SK-N-MC (cell line): ENCODE data around the gene CLCN7.
A peak's percentile ranks its signal among the peaks of the same experiment; 100 is the strongest.
"Not testable (repeated sequence)": the region's sequence is repeated elsewhere in the genome, so short reads cannot be mapped to it uniquely, and the experiment has no call there.

Experiments used
- DNase-seq: peaks from one replicate; pipeline ENCODE4 v3.0.0-alpha.2; 2011; ENCODE audit warnings: low read depth, low spot score
- H3K27ac ChIP-seq: fragments of 200-600 bp; sonication (generic); 2 replicates; pipeline ENCODE4 v1.5.1; 2016; ENCODE audit warnings: mixed run types
- H3K36me3 ChIP-seq: fragments of 200-600 bp; sonication (generic); 2 replicates; pipeline ENCODE4 v1.6.1; 2017; ENCODE audit warnings: antibody characterized with exemption, low read length, mixed read lengths; ENCODE audit not compliant: insufficient read depth
- H3K4me3 ChIP-seq: fragments of 200-600 bp; sonication (generic); 2 replicates; pipeline ENCODE4 v1.5.1; 2016
- H3K9ac ChIP-seq: fragments of 200-600 bp; sonication (generic); 2 replicates; pipeline ENCODE4 v1.8.0; 2017; ENCODE audit warnings: mixed run types, mixed read lengths; ENCODE audit not compliant: insufficient read length
- H3K9me3 ChIP-seq: fragments of 200-600 bp; sonication (generic); 2 replicates; pipeline ENCODE4 v1.6.1; 2017; ENCODE audit warnings: low read depth, mild to moderate bottlenecking, antibody characterized with exemption, low read length, moderate library complexity, mixed read lengths
- EZH2 ChIP-seq: fragments of 200-600 bp; sonication (generic); IDR thresholded peaks from one replicate; pipeline ENCODE4 v1.6.1; 2017; ENCODE audit warnings: antibody characterized with exemption
- FOXP2 ChIP-seq: optimal IDR thresholded peaks from 2 replicates; pipeline ENCODE3; 2011; ENCODE audit warnings: mild to moderate bottlenecking, moderate library complexity; ENCODE audit not compliant: insufficient read depth; ENCODE audit errors: extremely low read length, control extremely low read depth
- POLR2AphosphoS5 ChIP-seq: IDR thresholded peaks from 2 replicates; pipeline ENCODE4 v1.6.1; 2012; ENCODE audit warnings: mild to moderate bottlenecking, low read depth, low read length, borderline replicate concordance

The CLCN7 gene

DNA sequence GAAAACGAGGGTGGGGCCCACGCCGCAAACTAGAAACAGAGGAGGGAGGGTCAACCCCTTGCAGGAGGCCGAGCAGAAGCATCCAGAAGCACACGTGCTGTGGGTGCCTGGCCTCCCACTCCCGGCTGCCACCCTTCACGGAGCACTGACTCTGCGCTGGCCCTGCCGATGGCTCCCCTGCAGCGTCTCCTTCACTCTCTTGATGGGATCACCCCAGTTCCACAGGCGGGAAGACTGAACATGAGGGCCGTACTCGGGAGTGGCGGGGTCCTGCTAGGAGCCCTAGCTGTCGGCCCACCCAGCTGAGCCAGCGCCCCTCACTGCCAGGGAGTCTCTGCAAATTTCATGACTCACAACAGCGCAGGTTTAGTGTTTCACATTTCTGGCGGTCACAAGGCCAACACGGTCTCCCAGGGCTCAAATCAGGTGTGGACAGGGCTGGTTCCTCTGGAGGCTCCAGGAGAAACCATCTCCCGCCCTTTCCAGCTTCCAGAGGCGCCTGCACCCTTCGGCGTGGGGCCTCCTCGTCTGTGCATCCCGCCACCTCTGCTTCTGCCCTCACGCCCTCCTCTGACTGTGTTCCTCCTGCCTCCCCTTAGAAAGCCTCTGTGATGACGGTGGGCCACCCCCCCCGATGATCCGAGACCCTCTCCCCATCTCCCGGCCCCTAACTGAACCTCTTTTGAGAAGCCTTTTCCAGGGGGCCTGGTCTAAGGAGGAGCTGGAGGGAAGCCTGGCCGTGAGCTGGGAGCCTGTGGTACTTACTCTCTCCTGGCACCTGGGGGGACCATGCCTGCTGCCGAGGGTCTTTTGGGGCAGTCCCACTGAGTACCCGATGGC is 11.9 kb upstream of the CLCN7 start:
- H3K4me3 ChIP-seq, result no peak overlapping the region
- no peaks in the 10 kb centered on the region for H3K9me3 ChIP-seq
- no peak for TF ChIP-seq FOXP2
- no peak for TF ChIP-seq POLR2AphosphoS5
- no peak for TF ChIP-seq EZH2
- no peaks in the 10 kb centered on the region for H3K36me3 ChIP-seq
- H3K9ac ChIP-seq, result no peak overlapping the region
- no peak for DNase-seq
- H3K27ac ChIP-seq, result no peak overlapping the region

DNA sequence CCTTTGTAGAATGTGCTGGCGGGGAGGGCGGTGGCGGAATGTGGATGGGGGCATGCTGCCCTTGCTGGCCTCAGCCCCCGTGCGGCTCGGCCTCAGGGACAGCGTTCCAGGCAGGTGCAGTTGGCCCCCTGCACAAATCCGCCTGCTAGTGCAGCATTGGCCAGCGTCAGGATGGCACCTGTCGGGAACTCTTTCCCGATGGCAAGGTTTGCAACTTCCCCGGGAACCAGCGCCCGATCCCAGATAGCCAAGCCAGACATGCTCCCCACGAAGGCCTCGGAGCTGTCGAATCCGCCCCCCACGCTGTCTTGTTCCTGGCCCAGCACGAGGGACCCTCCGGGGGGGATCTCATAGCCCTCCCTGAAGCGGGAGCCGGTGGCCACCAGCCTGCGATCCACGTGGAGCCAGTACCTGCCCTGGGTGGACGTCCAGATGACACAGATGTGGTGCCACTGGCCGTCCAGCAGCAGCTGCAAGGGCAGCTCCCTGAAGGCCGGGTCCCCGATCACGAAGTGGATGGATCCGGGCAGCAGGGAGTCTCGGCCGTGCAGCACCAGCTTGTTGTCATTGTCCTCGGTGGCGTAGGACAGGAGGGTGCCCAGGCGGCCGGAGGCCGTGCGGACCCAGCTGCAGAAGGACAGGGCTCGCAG is 11.1 kb upstream of the CLCN7 start:
- H3K27ac ChIP-seq, result no peak overlapping the region
- no peak overlapping the region for H3K9ac ChIP-seq
- DNase-seq, result no peak
- TF ChIP-seq POLR2AphosphoS5 (no peak), EZH2 (no peak), FOXP2 (no peak)
- H3K36me3 ChIP-seq, result no peaks in the 10 kb centered on the region
- H3K9me3 ChIP-seq, result no peaks in the 10 kb centered on the region
- H3K4me3 ChIP-seq, result no peak overlapping the region

DNA sequence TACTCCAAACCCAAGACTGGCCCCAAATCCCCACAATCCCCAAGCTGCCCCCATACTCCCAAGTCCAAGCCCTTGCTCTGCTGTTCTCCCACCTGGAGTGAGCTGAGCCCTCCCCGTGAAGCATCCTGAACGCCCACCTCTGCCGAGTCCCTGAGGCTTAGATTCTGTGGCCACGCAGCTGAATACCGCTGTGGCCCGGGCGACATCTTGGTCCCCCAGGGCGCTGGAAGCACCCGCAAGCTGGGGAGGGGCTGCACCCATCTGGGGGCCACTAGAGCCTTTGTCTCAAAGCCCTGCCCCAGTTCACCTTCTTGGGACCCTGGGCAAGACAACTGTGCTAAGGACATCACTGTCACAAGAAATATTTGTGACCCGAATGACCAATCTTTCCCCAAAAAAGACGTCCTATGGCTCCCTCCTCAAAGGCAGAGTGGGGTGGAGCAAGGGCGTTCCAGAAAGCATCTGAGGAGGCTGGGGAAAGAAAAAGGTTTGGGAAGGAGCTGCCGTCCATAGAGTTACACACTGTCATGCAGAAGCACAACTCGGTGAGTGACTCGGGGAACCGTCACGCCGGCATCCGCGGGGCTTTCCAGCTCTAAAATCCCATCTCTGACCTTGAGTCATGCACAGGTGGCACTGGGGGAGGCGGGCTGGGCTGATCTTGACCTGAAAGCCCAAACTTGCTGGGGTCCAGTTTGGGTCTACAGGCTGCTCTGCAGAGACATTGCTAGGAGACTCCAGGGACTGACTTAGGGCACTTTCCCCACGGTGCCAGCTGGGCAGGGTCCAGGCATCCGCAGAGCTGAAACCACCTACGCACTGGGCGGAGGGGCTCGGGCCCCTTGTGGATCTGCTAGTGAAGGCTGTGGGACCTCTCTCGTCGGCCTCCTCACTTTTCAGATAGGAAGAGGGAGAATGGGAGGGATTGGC is 7.3 kb upstream of the CLCN7 start:
- no peaks in the 10 kb centered on the region for H3K9me3 ChIP-seq
- no peaks in the 10 kb centered on the region for H3K36me3 ChIP-seq
- H3K9ac ChIP-seq, result no peak overlapping the region
- DNase-seq, result no peak
- H3K27ac ChIP-seq, result no peak overlapping the region
- TF ChIP-seq FOXP2, result no peak
- TF ChIP-seq EZH2, result no peak
- TF ChIP-seq POLR2AphosphoS5, result no peak
- no peak overlapping the region for H3K4me3 ChIP-seq

DNA sequence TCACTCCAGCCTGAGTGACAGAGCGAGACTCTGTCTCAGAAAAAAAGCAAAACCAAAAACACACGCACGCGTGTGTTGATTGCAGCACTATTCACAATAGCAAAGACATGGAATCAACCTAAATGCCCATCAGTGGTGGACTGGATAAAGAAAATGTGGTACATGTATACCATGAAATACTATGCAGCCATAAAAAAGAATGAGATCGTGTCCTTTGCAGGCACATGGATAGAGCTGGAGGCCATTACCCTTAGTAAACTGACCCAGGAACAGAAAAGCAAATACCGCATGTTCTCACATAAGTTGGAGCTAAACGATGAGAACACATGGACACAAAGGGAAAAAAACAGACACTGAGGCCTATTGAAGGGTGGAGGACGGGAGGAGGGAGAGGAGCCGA is 4.1 kb upstream of the CLCN7 start:
- DNase-seq, H3K27ac ChIP-seq: not testable (repeated sequence)

DNA sequence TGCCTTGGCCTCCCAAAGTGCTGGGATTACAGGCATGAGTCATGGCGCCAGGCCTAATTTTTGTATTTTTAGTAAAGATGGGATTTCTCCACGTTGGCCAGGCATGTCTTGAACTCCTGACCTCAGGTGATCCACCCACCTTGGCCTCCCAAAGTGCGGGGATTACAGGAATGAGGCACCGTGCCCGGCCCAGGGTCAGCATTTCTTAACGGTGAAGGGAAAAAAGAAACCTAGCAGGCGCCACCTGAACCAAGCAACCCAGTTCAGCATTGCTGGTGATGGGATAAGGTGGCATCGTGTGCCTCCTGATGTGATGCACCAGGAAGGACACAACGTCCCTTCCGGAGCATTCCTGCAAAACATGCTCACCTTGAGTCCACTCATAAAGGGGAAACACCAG is 2.2 kb upstream of the CLCN7 start:
- TF ChIP-seq FOXP2 (no peak), EZH2 (no peak), POLR2AphosphoS5 (no peak)
- Histone ChIP-seq H3K4me3 (no peak overlapping the region), H3K9ac (no peak overlapping the region), H3K9me3 (no peaks in the 10 kb centered on the region), H3K36me3 (no peaks in the 10 kb centered on the region), H3K27ac (no peak overlapping the region)
- DNase-seq, result no peak

More for the DNA sequence above, 4.1 kb upstream of the CLCN7 start:
- H3K9me3 ChIP-seq, H3K36me3 ChIP-seq, H3K4me3 ChIP-seq, H3K9ac ChIP-seq: not testable (repeated sequence)

DNA sequence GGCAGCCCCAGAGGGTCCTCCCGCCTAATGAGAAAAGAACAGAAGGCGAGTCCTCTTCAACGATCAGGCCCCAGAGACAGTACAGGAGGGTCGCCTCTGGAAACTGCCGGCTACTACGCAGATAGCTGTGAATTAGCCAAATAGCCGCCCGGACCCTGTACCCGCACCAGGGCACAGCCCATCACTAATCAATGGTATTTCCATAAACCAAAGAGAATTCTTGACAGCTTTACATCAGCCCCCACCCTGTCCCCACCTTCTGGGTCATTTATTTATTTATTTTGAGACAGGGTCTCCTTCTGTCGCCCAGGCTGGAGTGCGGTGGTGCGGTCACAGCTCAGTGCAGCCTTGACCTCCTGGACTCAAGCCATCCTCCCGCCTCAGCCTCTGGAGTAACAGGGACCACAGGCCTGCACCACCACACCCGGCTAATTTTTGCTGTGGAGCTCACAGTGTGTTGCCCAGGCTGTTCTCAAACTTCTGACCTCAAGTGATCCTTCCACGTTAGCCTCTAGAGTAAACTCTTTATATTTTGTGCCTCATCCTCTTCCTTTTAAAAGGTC is 805 bp upstream of the CLCN7 start:
- H3K9me3 ChIP-seq, result no peaks in the 10 kb centered on the region
- TF ChIP-seq POLR2AphosphoS5 (no peak), EZH2 (no peak), FOXP2 (no peak)
- peak overlapping the region; percentile 99 for H3K9ac ChIP-seq
- H3K4me3 ChIP-seq, result peak overlapping the region; percentile 91
- H3K36me3 ChIP-seq, result no peaks in the 10 kb centered on the region
- DNase-seq, result no peak
- H3K27ac ChIP-seq, result peak overlapping the region; percentile 88

DNA sequence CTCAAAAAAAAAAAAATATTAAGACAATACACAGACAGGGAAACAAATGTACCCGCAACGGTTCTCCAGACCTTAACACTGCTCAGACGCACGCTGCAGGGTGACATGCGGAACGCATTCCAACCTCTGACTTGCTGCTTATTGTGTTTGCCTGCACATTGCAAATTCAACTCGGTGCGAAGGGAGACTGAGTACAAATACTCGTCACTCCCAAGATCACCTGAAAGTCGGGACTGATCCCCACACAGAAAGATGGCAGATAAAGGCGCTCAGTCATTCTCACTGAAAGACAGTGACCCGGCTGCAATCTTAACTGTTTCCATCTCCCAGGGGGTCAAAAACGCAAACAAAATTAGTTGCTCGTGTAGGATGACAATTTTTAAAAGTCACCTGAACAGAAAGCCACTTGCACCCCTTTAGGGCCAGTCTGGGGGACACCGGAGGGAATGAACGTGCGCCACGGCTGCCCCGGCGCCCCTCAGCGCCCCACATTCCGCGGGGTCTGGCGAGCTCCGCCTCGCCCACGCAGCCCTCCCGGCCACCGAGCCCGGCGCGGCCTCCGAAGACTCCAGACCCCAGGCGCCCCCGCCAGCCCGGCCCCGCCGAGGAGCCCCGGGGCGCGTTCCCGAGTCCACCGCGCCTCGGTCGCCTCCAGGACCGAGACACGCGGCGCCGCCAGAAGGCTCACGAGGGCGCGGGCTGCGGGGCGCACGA is 589 bp downstream of the CLCN7 start:
- DNase-seq, result no peak
- Histone ChIP-seq H3K9ac (peak overlapping the region; percentile 99), H3K4me3 (peak overlapping the region; percentile 91), H3K36me3 (no peaks in the 10 kb centered on the region), H3K27ac (0 out of 2 replicates have a peak overlapping the region, but pooled peaks have one; percentile 36), H3K9me3 (no peaks in the 10 kb centered on the region)
- TF ChIP-seq FOXP2 (no peak), POLR2AphosphoS5 (no peak), EZH2 (no peak)
